GM12878 (cell line): ENCODE data around the gene COL4A2. TPM values are rescaled to one million over a fixed set of nuclear protein-coding genes. Genes with fewer than 3 reads are reported as not detected.

Experiments used
- ATAC-seq: fragments of 200-7000 bp; cut with Tn5 transposase; 3 replicates; pipeline ENCODE4 v1.9.1; 2020; ENCODE audit warnings: mild to moderate bottlenecking, moderate library complexity
- BruUV-seq: library from RNA; stranded (reverse); fragments of 400-500 nt; replicated peaks from 2 replicates; lab custom pipeline; 2021; lab: Mats Ljungman, UMichigan
- CTCF ChIA-PET: fragments of 300-600 bp; sonication (Branson Sonifier 250); formaldehyde crosslinking; extraction: SDS; loops from one replicate; lab custom pipeline; 2021; ENCODE audit warnings: inconsistent platforms; lab: Yijun Ruan, JAX
- POLR2A ChIA-PET: fragments of 350-600 bp; formaldehyde crosslinking; extraction: SDS; loops from one replicate; lab custom pipeline; 2021; ENCODE audit warnings: inconsistent platforms; lab: Charles Lee
- RAD21 ChIA-PET: fragments of 300-600 bp; sonication (Branson Sonifier 250); formaldehyde crosslinking; loops from one replicate; lab custom pipeline; 2023; ENCODE audit warnings: antibody characterized with exemption; ENCODE audit not compliant: unreplicated experiment; lab: Charles Lee
- SMC1A ChIA-PET: fragments of 300-600 bp; sonication (Branson Sonifier 250); formaldehyde crosslinking; loops from one replicate; lab custom pipeline; 2023; ENCODE audit not compliant: unreplicated experiment, uncharacterized antibody; lab: Charles Lee
- DNase-seq: peaks from one replicate; pipeline ENCODE4 v3.0.0-alpha.2; 2011; ENCODE audit warnings: low read depth, low spot score
- FAIRE-seq: peaks from 3 replicates; lab custom pipeline; 2011; peaks lifted over from hg19 to GRCh38; lab: Jason Lieb, UNC
- H2AFZ ChIP-seq: 2 replicates; pipeline ENCODE4 v1.6.0; 2011; ENCODE audit warnings: low read depth, low read length, control low read depth; ENCODE audit not compliant: control insufficient read depth
- H3K27ac ChIP-seq: 2 replicates; pipeline ENCODE4 v1.5.1; 2011; ENCODE audit warnings: control low read depth; ENCODE audit not compliant: control insufficient read depth, insufficient read depth
- H3K27me3 ChIP-seq, 2 experiments: replicated peaks in 1 of 2; 2 replicates each; pipeline versions ENCODE4 v1.6.0 to v1.6.1; 2011; ENCODE audit warnings: low read length in 1 of 2; ENCODE audit not compliant: control insufficient read depth in 2 of 2, insufficient read depth in 2 of 2
- H3K36me3 ChIP-seq, 2 experiments: 2 replicates each; pipeline ENCODE4 v1.5.1; 2011; ENCODE audit warnings: low read length in 1 of 2; ENCODE audit not compliant: control insufficient read depth in 2 of 2, insufficient read depth in 2 of 2
- H3K4me1 ChIP-seq: 2 replicates; pipeline ENCODE4 v1.6.1; 2011; ENCODE audit warnings: mild to moderate bottlenecking, low read length, moderate library complexity, mixed read lengths; ENCODE audit not compliant: control insufficient read depth, insufficient read depth
- H3K4me2 ChIP-seq: 2 replicates; pipeline ENCODE4 v1.6.0; 2011; ENCODE audit warnings: control low read depth; ENCODE audit not compliant: control insufficient read depth, insufficient read depth
- H3K4me3 ChIP-seq: fragments of 200-600 bp; sonication (generic); 2 replicates; pipeline ENCODE4 v1.5.1; 2016
- H3K79me2 ChIP-seq: 2 replicates; pipeline ENCODE4 v1.6.0; 2011; ENCODE audit warnings: low read length; ENCODE audit not compliant: control insufficient read depth, insufficient read depth
- H3K9ac ChIP-seq: 2 replicates; pipeline ENCODE4 v1.8.0; 2011; ENCODE audit warnings: low read length, control low read depth, mixed read lengths; ENCODE audit not compliant: control insufficient read depth, insufficient read depth
- H3K9me3 ChIP-seq: replicated peaks from 3 replicates; pipeline ENCODE4 v1.5.1; 2011; ENCODE audit warnings: mild to moderate bottlenecking, low read length; ENCODE audit not compliant: control insufficient read depth, insufficient read depth
- H4K20me1 ChIP-seq: 2 replicates; pipeline ENCODE4 v1.6.0; 2011; ENCODE audit not compliant: control insufficient read depth, insufficient read depth
- CHD2 ChIP-seq: IDR thresholded peaks from 2 replicates; pipeline ENCODE4 v1.6.1; 2011; ENCODE audit warnings: low read depth, low read length, improper control_type of control experiment, borderline replicate concordance
- JUND ChIP-seq: IDR thresholded peaks from 2 replicates; pipeline ENCODE4 v1.6.1; 2012; ENCODE audit warnings: low read depth, mild to moderate bottlenecking, low read length, improper control_type of control experiment, moderate library complexity
- RELA ChIP-seq: fragments of 450-650 bp; IDR thresholded peaks from 2 replicates; pipeline ENCODE4 v1.8.0; 2014; ENCODE audit warnings: borderline replicate concordance; ENCODE audit not compliant: partially characterized antibody
- SIN3A ChIP-seq: IDR thresholded peaks from 2 replicates; pipeline ENCODE4 v1.6.1; 2012; ENCODE audit warnings: low read depth, low read length, improper control_type of control experiment
- WGBS: methylation state at CpG from one replicate; pipeline ENCODE4 v1.1.6; 2016; ENCODE audit warnings: low lambda C conversion rate; ENCODE audit not compliant: insufficient replicate concordance, insufficient coverage; ENCODE audit errors: missing lambda C conversion rate; 5-methylcytosine and 5-hydroxymethylcytosine counted together
- in situ Hi-C: fragments of 300-500 bp; cut with MboI; formaldehyde crosslinking; loops from 9 replicates; pipeline ENCODE4 v1.14.3; 2018; ENCODE audit warnings: mixed read lengths
- intact Hi-C: fragments of 100-400 bp; cut with micrococcal nuclease; formaldehyde crosslinking; loops from one replicate; pipeline ENCODE4 v1.14.2; 2022; ENCODE audit not compliant: unreplicated experiment
- polyA plus RNA-seq, 11 experiments: library from polyadenylated mRNA; depleted of rRNA in 4 of 11; unstranded in 6 of 11; stranded (reverse) in 5 of 11; fragments of >200 nt; fragmentation: Nextera tagmentation in 4 of 11; fragmentation: Illumina TruSeq in 1 of 11; extraction: Ambion mirVana in 4 of 11; extraction: Trizol in 1 of 11; gene quantifications; 1 replicate in 1 of 11; 2 replicates in 10 of 11; pipeline versions ENCODE4 v1.2.1 to v1.2.3, GENCODE V29; 2011 to 2016; ENCODE audit warnings: inconsistent platforms in 2 of 11, missing spikeins in 2 of 11, low read depth in 1 of 11
- total RNA-seq, 4 experiments: library from RNA; depleted of rRNA in 3 of 4; stranded (reverse); fragments of >200 nt in 3 of 4; fragmentation: Illumina TruSeq in 1 of 4; extraction: Trizol in 1 of 4; gene quantifications; 2 replicates each; pipeline versions ENCODE4 v1.2.1 to v1.2.3, GENCODE V29; 2013 to 2021
- TF ChIP-seq, protein P1 (sequence below): IDR thresholded peaks from 2 replicates; pipeline ENCODE4 v1.6.1; 2012; ENCODE audit warnings: improper control_type of control experiment, low read depth, low read length; ENCODE audit not compliant: insufficient replicate concordance

The COL4A2 gene
- total and polyA plus RNA-seq, 10 of the 15 experiments (the other 5 are each of a cell fraction or from before 2014, with no cell fraction given): 0.16 to 1.6 (median 0.62) TPM; not detected in 3

DNA sequence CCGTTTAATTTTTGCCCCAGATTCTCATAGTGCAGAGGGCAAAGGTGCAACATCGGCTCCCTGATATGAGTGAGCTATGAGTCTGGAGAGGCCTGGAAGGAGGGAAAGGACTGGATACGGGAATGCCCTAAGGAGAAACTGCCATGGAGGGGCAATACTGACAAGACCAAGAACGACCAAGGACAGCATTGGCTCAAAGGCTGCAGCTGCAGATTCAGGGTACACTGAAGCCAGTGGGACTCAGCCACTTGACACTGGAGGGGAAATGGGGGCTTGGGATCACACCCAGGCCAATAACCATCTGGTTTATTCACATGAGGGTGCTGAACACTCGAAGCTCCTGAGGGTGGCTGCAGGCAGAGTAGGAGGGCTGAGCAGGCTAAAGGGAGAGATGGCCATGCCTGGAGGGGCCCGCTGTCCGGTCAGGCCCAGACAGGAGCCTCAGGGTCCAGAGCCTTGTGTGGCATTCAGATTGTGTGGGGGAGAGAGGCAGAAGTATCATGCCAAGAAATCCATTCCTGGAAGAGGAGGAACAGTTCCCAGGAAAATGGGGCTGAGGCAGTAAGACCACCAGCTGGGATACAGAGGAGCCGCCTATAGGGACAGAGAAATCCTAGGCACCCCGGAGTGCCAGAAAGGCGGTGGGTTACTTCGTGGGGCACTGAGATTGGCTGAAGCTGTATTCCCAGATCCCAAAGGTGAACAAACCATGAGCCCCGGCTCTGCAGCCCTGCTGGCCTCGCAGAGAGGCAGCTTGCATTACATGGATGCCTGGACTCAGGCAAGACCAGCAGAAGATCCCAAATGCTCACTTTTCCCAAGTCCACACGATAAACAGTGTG lies 20.9 kb upstream of the COL4A2 start:
- no peaks in the 10 kb centered on the region for H3K4me1 ChIP-seq
- DNase-seq: no peak
- no TSS peak for BruUV-seq
- CTCF ChIA-PET: no interaction called here
- no peaks in the 10 kb centered on the region for H3K9me3 ChIP-seq
- H3K4me2 ChIP-seq: no peak overlapping the region
- H3K79me2 ChIP-seq: no peaks in the 10 kb centered on the region
- no peaks in the 10 kb centered on the region for H4K20me1 ChIP-seq
- no peak for FAIRE-seq
- no peak for TF ChIP-seq RELA
- no peak for TF ChIP-seq CHD2
- TF ChIP-seq, all 136 proteins: peak for 0
- Histone ChIP-seq H3K27ac (no peak overlapping the region), H3K4me3 (no peak overlapping the region), H3K9ac (no peak overlapping the region), H3K36me3 (no peaks in the 10 kb centered on the region), H2AFZ (no peak overlapping the region), H3K27me3 (no peaks in the 10 kb centered on the region; a peak in 1 of 4 replicates)
- intact Hi-C loops: no loop called here
- ATAC-seq: no peak
- 26% methylated on average over 14 of the region's 14 CpGs for WGBS
- SMC1A ChIA-PET: interaction anchor here (0.6 kb wide), 1 partner anchor 1448 kb away, joined by 3 read pairs; no protein-coding TSS in a partner anchor
- in situ Hi-C loops: no loop called here
- RAD21 ChIA-PET: no interaction called here
- POLR2A ChIA-PET: no interaction called here

DNA sequence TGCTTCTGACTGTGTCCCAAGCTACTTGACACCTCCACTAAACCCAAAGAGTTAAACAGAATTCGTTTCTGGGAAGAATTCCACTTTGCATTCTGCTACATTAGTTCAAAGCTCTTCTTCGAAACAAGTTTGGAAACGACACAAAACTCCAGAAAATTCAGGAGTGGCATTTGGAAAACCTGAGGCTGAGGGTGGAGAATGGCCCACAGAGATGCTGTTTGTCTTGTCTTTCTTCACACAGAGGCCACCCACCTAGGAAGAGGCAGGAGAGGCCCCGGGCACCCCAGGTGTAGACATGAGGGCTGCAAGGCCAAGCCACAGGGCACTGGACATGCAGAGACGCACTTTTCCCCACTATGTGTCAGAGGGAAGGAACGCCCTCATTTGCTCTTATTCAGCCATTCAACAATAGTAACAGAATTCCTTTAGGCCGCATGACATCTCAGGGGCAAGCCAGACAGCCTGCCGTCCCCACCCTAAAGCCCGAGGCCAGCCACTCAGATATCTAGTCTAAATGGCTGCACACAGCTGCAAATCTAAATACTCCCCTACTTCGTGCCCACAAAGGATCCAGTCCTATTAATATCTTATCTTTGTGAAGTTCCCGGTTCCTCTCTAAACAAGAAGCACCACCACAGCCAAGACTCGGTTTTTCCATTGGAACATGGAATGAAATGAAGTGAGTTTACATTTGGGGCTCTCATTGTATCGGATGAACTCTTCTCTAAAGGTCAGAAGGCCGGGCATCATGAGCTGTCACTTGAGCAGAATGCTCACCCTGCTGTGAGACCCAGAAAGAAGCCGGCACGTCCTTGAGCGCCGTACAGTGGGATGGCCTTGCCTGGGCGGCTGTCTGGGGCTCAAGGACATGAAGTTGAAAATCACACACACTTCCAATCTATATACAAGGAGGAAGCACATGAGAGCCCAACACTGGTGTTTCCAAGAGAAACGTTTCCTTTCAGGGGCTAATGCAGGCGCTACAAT lies 20.0 kb upstream of the COL4A2 start:
- intact Hi-C loops (no loop called here), in situ Hi-C loops (no loop called here)
- Histone ChIP-seq H3K27ac (no peak overlapping the region), H3K9me3 (no peaks in the 10 kb centered on the region), H3K4me2 (no peak overlapping the region), H3K79me2 (no peaks in the 10 kb centered on the region), H3K36me3 (no peaks in the 10 kb centered on the region), H3K9ac (no peak overlapping the region), H2AFZ (no peak overlapping the region), H4K20me1 (no peaks in the 10 kb centered on the region), H3K27me3 (no peaks in the 10 kb centered on the region; a peak in 1 of 4 replicates), H3K4me3 (no peak overlapping the region), H3K4me1 (no peaks in the 10 kb centered on the region)
- ATAC-seq: no peak
- no peak for FAIRE-seq
- 28% methylated on average over 21 of the region's 21 CpGs for WGBS
- POLR2A ChIA-PET: no interaction called here
- DNase-seq: no peak
- RAD21 ChIA-PET: no interaction called here
- SMC1A ChIA-PET: no interaction called here
- BruUV-seq: no TSS peak
- CTCF ChIA-PET: no interaction called here
- TF ChIP-seq CHD2: no peak
- TF ChIP-seq JUND: no peak
- TF ChIP-seq, protein P1, sequence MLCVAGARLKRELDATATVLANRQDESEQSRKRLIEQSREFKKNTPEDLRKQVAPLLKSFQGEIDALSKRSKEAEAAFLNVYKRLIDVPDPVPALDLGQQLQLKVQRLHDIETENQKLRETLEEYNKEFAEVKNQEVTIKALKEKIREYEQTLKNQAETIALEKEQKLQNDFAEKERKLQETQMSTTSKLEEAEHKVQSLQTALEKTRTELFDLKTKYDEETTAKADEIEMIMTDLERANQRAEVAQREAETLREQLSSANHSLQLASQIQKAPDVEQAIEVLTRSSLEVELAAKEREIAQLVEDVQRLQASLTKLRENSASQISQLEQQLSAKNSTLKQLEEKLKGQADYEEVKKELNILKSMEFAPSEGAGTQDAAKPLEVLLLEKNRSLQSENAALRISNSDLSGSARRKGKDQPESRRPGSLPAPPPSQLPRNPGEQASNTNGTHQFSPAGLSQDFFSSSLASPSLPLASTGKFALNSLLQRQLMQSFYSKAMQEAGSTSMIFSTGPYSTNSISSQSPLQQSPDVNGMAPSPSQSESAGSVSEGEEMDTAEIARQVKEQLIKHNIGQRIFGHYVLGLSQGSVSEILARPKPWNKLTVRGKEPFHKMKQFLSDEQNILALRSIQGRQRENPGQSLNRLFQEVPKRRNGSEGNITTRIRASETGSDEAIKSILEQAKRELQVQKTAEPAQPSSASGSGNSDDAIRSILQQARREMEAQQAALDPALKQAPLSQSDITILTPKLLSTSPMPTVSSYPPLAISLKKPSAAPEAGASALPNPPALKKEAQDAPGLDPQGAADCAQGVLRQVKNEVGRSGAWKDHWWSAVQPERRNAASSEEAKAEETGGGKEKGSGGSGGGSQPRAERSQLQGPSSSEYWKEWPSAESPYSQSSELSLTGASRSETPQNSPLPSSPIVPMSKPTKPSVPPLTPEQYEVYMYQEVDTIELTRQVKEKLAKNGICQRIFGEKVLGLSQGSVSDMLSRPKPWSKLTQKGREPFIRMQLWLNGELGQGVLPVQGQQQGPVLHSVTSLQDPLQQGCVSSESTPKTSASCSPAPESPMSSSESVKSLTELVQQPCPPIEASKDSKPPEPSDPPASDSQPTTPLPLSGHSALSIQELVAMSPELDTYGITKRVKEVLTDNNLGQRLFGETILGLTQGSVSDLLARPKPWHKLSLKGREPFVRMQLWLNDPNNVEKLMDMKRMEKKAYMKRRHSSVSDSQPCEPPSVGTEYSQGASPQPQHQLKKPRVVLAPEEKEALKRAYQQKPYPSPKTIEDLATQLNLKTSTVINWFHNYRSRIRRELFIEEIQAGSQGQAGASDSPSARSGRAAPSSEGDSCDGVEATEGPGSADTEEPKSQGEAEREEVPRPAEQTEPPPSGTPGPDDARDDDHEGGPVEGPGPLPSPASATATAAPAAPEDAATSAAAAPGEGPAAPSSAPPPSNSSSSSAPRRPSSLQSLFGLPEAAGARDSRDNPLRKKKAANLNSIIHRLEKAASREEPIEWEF: no peak
- TF ChIP-seq SIN3A: no peak
